SK-N-SH treated with all-trans-retinoic acid at 6 μM for 48 hours (cell line): ENCODE data around the gene FIGLA.
"Not testable (repeated sequence)": the region's sequence is repeated elsewhere in the genome, so short reads cannot be mapped to it uniquely, and the experiment has no call there.

Source experiments
- ATAC-seq: fragments of 200-7000 bp; cut with Tn5 transposase; 3 replicates; pipeline ENCODE4 v1.9.1; 2020; ENCODE audit warnings: mild to moderate bottlenecking, moderate library complexity
- BACH2 ChIP-seq: fragments of 250-450 bp; sonication (Bioruptor Pico); IDR thresholded peaks from 2 replicates; pipeline ENCODE4 v1.9.0; 2021; ENCODE audit warnings: mild to moderate bottlenecking, borderline replicate concordance
- CSDC2 ChIP-seq: fragments of 250-450 bp; sonication (Bioruptor Pico); IDR thresholded peaks from 2 replicates; pipeline ENCODE4 v1.5.0; 2020; ENCODE audit warnings: mild to moderate bottlenecking, moderate library complexity
- CSRNP3 ChIP-seq: fragments of 250-450 bp; sonication (Bioruptor Pico); IDR thresholded peaks from 2 replicates; pipeline ENCODE4 v1.5.1; 2021; ENCODE audit warnings: mild to moderate bottlenecking, moderate library complexity
- ESRRG ChIP-seq: fragments of 250-450 bp; sonication (Bioruptor Pico); IDR thresholded peaks from 2 replicates; pipeline ENCODE4 v1.6.1; 2021; ENCODE audit warnings: mild to moderate bottlenecking
- GLIS3 ChIP-seq: fragments of 250-450 bp; sonication (Bioruptor Pico); IDR thresholded peaks from 2 replicates; pipeline ENCODE4 v1.5.0; 2020; ENCODE audit warnings: mild to moderate bottlenecking, moderate library complexity
- ISL1 ChIP-seq: fragments of 250-450 bp; sonication (Bioruptor Pico); IDR thresholded peaks from 2 replicates; pipeline ENCODE4 v2.1.2; 2022; ENCODE audit warnings: mild to moderate bottlenecking, moderate library complexity
- OSR1 ChIP-seq: fragments of 250-450 bp; sonication (Bioruptor Pico); IDR thresholded peaks from 2 replicates; pipeline ENCODE4 v1.8.0; 2022; ENCODE audit warnings: moderate library complexity, mild to moderate bottlenecking, inconsistent platforms
- PATZ1 ChIP-seq: fragments of 250-450 bp; sonication (Bioruptor Pico); IDR thresholded peaks from 2 replicates; pipeline ENCODE4 v1.8.0; 2020; ENCODE audit warnings: mild to moderate bottlenecking, moderate library complexity, borderline replicate concordance
- PPARA ChIP-seq: fragments of 250-450 bp; sonication (Bioruptor Pico); IDR thresholded peaks from 2 replicates; pipeline ENCODE4 v1.5.0; 2020; ENCODE audit warnings: mild to moderate bottlenecking, borderline replicate concordance
- RARB ChIP-seq: fragments of 250-450 bp; sonication (Bioruptor Pico); IDR thresholded peaks from 2 replicates; pipeline ENCODE4 v1.8.0; 2021; ENCODE audit warnings: mild to moderate bottlenecking, moderate library complexity
- SNAI2 ChIP-seq: fragments of 250-450 bp; sonication (Bioruptor Pico); IDR thresholded peaks from 2 replicates; pipeline ENCODE4 v1.5.0; 2020; ENCODE audit warnings: mild to moderate bottlenecking, moderate library complexity
- TCF4 ChIP-seq: fragments of 250-450 bp; sonication (Bioruptor Pico); IDR thresholded peaks from 2 replicates; pipeline ENCODE4 v1.8.0; 2021; ENCODE audit warnings: mild to moderate bottlenecking, moderate library complexity, borderline replicate concordance
- ZC3H10 ChIP-seq: fragments of 250-450 bp; sonication (Bioruptor Pico); IDR thresholded peaks from 2 replicates; pipeline ENCODE4 v1.5.1; 2021; ENCODE audit warnings: mild to moderate bottlenecking, moderate library complexity
- ZFP3 ChIP-seq: fragments of 250-450 bp; sonication (Bioruptor Pico); IDR thresholded peaks from 2 replicates; pipeline ENCODE4 v1.5.0; 2020; ENCODE audit warnings: mild to moderate bottlenecking, moderate library complexity
- ZNF70 ChIP-seq: fragments of 450-650 bp; formaldehyde crosslinking; IDR thresholded peaks from 2 replicates; pipeline ENCODE4 v1.5.0; 2020; ENCODE audit warnings: mild to moderate bottlenecking, moderate library complexity
- TF ChIP-seq, protein P1 (sequence below): fragments of 250-450 bp; sonication (Bioruptor Pico); IDR thresholded peaks from 2 replicates; pipeline ENCODE4 v1.8.0; 2021; ENCODE audit warnings: low read depth, mild to moderate bottlenecking, moderate library complexity, borderline replicate concordance

FIGLA gene

DNA sequence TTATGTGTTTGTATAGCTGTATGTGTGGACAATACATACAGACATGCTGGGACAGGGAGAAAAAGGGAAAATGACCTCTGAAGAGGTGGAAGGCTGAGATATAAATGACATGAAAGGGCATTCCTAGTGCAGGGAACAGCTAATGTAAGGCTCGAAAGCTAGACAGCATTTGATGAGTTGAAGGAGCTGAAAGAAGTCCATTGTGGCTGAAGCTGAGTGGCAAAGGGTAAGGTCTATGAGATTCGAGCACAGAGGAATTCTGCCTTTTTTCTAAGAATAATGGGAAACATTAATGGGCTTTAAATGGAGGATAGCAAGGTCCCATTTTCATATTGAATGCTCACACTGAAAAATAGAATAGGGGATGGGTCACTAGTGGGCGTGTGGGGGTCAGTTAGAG, 46.0 kb downstream of the FIGLA start (continued):
- TF ChIP-seq CSRNP3 (CRISPR knock-in tag) (no peak), ZNF70 (CRISPR knock-in tag) (no peak)

- TF ChIP-seq ZNF70 (CRISPR knock-in tag) (no peak), BACH2 (CRISPR knock-in tag) (no peak)
- ATAC-seq: no peak
These were observed 46.8 kb downstream of the FIGLA start for GRCh38 chr2:70743677-70744076.

- ATAC-seq: no peak
- TF ChIP-seq ZC3H10 (no peak), OSR1 (no peak), RARB (CRISPR knock-in tag) (no peak)
- TF ChIP-seq, protein P1, sequence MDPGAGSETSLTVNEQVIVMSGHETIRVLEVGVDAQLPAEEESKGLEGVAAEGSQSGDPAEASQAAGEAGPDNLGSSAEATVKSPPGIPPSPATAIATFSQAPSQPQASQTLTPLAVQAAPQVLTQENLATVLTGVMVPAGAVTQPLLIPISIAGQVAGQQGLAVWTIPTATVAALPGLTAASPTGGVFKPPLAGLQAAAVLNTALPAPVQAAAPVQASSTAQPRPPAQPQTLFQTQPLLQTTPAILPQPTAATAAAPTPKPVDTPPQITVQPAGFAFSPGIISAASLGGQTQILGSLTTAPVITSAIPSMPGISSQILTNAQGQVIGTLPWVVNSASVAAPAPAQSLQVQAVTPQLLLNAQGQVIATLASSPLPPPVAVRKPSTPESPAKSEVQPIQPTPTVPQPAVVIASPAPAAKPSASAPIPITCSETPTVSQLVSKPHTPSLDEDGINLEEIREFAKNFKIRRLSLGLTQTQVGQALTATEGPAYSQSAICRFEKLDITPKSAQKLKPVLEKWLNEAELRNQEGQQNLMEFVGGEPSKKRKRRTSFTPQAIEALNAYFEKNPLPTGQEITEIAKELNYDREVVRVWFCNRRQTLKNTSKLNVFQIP (CRISPR knock-in tag): no peak
These were observed 47.4 kb downstream of the FIGLA start for GRCh38 chr2:70743068-70743467.

GRCh38 chr2:70739492-70739891, 51.0 kb downstream of the FIGLA start:
- ATAC-seq: not testable (repeated sequence)

- ATAC-seq: no peak
- TF ChIP-seq PATZ1: no peak
- TF ChIP-seq CSRNP3 (CRISPR knock-in tag): no peak
- TF ChIP-seq TCF4 (CRISPR knock-in tag): no peak
- TF ChIP-seq SNAI2 (CRISPR knock-in tag): no peak
- TF ChIP-seq GLIS3: no peak
- TF ChIP-seq CSDC2 (CRISPR knock-in tag): no peak
- TF ChIP-seq ESRRG (CRISPR knock-in tag): no peak
- no peak for TF ChIP-seq ISL1 (CRISPR knock-in tag)
- no peak for TF ChIP-seq ZC3H10
- TF ChIP-seq, protein P1 (CRISPR knock-in tag): no peak
- no peak for TF ChIP-seq PPARA (CRISPR knock-in tag)
- no peak for TF ChIP-seq ZFP3 (CRISPR knock-in tag)
- no peak for TF ChIP-seq RARB (CRISPR knock-in tag)
These were observed 52.3 kb downstream of the FIGLA start for GRCh38 chr2:70738159-70738558.

DNA sequence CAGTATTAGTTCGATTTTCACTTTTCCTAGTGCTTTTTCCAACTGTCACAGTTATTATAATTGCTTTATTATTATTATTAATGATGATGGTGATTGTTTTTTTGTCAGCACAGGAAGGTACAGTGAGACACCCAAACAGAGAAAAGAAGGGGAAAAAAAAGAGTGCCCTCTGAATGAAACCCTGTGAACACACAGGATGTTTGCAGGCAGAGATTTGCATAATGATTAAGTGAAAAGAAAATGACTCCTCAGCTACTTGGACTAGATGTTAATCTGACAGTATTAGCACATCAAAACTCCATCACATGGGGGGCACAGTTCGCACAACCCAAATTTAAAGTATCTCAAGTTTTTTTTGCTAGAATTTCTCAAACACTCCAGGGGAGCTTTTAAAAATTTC, 55.4 kb downstream of the FIGLA start:
- ATAC-seq: no peak
- TF ChIP-seq CSDC2 (CRISPR knock-in tag): no peak
- TF ChIP-seq PPARA (CRISPR knock-in tag): no peak
- no peak for TF ChIP-seq ZNF70 (CRISPR knock-in tag)
